ENCODE results near the gene SERPINB8.

DNA sequence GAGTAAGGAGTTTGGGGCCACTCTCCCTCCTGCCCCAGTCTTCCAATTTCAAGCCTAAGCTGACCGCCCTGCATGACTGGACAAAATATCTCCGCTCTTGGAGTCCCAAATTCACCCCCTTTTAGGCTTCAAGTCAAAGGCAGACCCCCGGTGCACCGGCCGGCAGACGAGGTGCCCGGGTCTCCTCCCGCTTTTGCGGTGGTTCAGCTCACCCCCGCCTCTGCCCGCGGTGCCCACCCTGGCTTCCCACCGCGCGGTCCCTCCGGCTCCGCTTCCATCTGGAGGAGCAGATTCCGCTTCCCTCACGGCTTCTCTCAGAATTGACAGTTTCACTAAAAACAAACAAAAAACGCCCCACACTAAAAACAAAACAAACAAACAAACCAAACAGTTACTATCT lies 56.5 kb downstream of the SERPINB8 start:
- TF ChIP-seq, protein P1, sequence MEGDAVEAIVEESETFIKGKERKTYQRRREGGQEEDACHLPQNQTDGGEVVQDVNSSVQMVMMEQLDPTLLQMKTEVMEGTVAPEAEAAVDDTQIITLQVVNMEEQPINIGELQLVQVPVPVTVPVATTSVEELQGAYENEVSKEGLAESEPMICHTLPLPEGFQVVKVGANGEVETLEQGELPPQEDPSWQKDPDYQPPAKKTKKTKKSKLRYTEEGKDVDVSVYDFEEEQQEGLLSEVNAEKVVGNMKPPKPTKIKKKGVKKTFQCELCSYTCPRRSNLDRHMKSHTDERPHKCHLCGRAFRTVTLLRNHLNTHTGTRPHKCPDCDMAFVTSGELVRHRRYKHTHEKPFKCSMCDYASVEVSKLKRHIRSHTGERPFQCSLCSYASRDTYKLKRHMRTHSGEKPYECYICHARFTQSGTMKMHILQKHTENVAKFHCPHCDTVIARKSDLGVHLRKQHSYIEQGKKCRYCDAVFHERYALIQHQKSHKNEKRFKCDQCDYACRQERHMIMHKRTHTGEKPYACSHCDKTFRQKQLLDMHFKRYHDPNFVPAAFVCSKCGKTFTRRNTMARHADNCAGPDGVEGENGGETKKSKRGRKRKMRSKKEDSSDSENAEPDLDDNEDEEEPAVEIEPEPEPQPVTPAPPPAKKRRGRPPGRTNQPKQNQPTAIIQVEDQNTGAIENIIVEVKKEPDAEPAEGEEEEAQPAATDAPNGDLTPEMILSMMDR (IDR thresholded peaks at IDR 0.05): no peak
- TF ChIP-seq POLR2AphosphoS5 (IDR thresholded peaks at IDR 0.05) (no peak), POLR2A (IDR thresholded peaks at IDR 0.05) (no peak)
